Activated CD8-positive, alpha-beta memory T cell treated with anti-CD3 and anti-CD28 coated beads for 36 hours (primary cell): Measurements from ENCODE around the gene SLCO2A1. TPM values are rescaled to one million over a fixed set of nuclear protein-coding genes. Genes with fewer than 3 reads are reported as not detected.

Experiments used
- CTCF ChIA-PET: fragments of 350-600 bp; sonication (Branson Sonifier 250); formaldehyde crosslinking; loops from one replicate; lab custom pipeline; 2021; ENCODE audit warnings: antibody characterized with exemption; lab: Charles Lee
- POLR2A ChIA-PET: fragments of 350-600 bp; sonication (Branson Sonifier 250); formaldehyde crosslinking; loops from one replicate; lab custom pipeline; 2021; ENCODE audit warnings: antibody characterized with exemption; lab: Charles Lee
- total RNA-seq, 2 experiments: library from RNA; stranded (reverse); gene quantifications; one replicate each; pipeline ENCODE4 v1.2.3, GENCODE V29; 2021

SLCO2A1 gene
- total RNA-seq, 2 experiments from 2014 or later, result not detected

DNA sequence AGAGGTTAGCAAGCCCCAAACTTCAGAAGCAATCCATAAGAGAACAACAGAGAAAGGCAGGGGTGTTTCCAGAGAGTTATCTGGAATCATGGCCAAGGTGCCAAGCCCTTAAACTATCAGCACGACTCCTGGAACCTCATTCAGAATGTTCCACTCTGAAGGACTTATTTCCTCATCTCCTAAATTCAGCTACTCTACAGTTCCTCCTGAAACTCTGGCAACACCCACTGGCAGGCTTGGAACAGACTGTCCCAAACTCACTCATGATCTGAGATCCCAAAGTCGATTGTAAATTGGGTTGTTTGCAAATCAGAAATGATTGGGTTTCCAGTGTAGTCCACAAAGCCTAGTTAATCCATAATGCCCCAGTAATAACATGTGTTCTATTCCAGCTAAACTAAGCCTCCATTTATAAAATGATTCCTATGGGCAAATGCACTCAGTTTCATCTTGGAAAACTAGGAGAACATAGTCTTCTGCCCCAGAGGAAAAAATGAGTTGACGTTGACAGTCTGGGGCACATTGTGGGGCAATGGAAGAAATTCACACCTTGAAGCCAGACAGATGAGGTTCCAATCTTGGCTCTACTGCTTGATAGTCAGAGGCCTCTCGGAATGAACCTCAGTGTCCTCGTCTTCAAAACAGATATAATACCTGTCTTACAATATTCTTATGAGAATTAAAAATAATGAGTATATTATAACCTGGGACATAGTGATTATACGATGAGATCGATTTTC is 65.9 kb downstream of the SLCO2A1 start:
- ChIA-PET POLR2A (no interaction called here), CTCF (no interaction called here)

DNA sequence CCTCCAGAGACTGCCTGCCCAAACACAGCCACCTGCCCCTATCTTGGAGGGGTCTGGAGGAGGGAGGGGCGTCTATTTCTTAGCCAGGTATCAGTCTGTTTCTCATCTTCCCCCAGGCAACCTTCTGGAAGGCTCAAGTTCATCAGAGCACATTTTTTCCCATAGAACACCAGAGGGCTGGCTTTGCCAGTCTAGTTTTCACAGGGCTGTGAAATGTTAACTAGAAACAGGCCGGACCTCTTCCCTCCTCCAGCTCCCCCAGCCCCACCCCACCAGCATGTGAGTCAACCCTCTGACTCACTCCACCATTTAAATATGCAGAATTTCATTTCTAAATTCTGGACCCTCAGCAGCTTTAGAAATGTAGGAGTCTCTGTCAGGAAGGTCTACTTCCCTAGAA is 66.9 kb downstream of the SLCO2A1 start:
- ChIA-PET POLR2A (no interaction called here), CTCF (no interaction called here)

DNA sequence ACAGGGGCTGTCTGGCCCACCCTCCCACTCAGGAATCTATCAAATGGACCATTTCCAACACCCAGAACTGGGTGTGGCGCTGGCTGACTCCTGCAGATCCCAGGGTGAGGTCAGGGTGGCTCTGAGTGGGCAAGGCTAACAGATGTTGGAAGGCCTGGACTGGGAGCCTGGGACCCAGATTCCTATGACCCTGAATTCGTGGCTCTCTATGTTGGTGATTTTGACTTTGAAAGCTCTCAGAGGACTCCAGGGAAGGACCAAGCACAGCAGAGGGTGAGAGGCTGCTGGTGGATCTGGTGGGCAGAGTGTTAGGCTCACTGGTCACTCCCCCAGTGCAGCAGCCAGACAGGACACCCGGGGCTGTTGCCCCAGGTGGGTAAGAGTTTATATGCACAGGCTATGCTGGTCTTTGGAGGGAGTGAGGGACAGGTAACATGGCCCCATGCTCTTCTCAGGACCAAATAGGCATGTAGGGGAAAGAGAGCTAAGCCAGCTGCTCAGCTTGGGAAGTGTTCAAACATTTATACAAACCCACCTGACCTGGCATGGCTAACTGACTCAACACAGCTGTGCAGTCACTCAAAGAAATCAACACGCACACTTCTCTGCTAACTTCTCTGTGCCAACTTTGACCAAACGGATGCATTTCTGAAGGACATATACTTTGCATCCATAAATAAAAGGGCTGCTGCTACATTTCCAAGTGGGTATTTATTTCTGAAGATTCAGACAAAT is 71.5 kb downstream of the SLCO2A1 start:
- CTCF ChIA-PET, result no interaction called here
- POLR2A ChIA-PET, result no interaction called here

DNA sequence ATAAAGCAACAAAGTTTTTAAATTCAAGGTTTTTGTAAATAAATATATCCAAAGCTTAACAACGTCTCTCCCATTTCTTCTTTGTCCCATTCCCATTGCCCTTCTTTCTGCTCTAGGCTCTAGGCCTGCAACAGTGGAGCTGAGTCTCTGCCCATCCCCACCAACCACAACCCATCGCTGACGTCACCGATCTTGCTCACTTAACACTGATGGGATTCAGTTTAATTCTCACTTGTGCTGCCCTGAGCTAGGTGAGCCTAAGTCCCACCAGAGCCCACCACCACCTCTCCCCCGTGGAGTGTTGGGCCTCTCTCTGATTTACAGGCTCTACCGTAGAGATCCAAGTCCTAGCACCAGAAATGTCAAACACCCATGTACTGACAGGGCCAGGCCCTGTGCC is 72.7 kb downstream of the SLCO2A1 start:
- ChIA-PET CTCF (no interaction called here), POLR2A (no interaction called here)

DNA sequence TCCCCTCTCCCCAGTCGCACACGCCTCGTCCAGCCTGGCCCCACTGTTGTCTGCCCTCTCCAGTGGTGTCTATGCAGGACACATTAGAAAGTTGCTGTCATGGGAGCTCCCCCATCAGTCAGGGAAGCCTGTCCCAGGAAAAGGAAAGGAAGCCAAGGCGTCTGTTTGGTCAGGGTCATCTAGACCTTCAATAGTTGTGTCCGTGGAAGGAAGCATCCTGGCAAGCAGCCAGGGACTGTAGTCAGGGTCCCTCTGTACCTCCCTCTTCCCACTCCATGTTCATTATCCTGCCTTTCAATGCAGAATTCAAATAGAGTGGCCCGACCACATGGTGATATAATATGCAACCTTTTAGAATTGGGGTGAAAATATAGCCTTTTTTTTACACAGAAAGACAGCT is 73.4 kb downstream of the SLCO2A1 start:
- POLR2A ChIA-PET, result no interaction called here
- CTCF ChIA-PET, result no interaction called here

DNA sequence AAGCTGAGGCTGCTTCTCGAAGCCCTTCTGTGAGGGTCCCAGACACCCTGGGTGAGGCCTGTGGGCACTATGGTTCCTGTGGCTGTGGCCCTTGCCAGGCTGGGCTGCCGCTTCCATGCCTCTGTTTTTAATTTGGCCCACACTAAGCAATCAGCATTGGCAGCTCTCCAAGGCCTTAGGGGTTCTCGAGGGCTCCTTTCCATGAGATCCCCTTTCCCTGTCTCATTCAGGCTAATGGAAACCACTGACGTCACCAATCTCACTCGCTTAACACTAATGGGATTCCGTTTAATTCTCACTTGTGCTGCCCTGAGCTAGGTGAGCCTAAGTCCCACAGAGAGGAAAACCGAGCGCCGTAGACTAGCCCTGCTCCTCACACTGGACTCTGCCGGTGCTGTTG is 73.8 kb downstream of the SLCO2A1 start:
- CTCF ChIA-PET, result no interaction called here
- POLR2A ChIA-PET, result no interaction called here

DNA sequence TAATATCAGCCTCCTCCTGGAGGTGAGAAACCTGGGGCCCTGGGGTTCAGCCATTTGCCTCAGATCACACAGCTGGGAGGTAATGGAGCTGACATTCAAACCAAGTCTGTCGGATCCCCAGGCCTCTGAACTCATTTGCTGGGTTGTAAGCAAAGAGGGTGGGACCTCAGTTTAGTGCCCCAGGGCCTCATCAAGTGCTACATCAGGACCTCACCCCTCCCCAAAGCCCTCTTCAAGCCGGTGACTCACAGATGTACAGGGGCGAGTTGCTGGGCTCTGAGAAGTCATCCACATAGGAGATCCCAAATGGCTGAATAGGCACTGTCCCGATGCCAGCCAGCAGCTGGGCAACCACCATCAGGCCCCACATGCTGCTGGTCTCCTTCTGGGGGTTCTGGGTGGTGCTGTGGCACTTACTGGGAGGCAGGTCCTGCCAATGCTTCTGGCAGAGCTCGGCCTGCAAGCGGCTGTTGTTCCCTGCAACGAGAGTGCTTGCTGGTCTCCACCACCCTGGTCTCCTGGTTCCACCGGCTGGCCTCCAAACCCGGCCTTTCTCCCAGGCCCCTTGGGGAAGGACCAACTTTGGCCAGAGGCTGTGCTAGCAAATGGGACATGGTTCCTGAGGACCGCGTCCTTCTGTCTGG is 74.9 kb downstream of the SLCO2A1 start:
- CTCF ChIA-PET, result no interaction called here
- POLR2A ChIA-PET, result interaction anchor here (0.7 kb wide), 1 partner anchor 14 kb away, joined by 7 read pairs; no protein-coding TSS in a partner anchor

DNA sequence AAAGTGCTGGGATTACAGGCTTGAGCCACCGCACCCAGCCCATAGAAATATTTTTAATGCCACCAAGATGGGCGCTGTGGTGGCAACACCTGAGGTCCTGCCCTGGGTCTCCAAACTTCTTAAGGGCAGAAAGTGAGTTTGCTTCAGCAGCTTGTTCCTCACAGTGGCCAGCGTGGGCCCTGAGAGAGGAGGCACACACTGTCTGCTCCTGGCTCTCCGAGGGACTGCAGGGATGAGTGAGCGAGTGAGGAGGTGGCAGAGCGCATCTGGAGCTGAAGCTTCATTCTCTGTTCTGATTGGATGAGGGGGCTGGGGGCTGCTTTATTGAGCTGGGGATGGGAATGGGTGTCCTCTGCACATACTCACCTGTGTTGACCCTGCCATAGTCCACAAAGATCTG is 76.4 kb downstream of the SLCO2A1 start:
- ChIA-PET CTCF (no interaction called here), POLR2A (no interaction called here)

DNA sequence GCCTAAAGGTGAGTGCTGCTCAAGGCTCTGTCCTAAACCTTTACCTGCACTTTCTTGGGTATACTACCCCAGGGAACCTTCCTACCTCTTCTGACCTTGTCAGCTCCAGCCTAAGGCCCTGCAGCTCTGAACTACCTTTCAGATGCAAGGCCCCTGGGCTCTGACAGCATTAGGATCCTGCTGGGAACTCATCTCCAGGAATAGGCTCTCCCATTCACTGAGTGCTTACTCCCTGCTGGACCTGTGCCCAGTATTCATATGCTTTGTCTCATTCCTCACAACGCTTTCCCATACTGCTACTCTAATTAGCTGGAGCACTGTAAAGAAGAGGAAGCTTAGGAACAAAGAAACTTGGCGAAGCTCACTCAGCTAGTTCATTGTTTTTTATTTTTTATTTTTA is 80.3 kb downstream of the SLCO2A1 start:
- POLR2A ChIA-PET, result no interaction called here
- CTCF ChIA-PET, result no interaction called here

DNA sequence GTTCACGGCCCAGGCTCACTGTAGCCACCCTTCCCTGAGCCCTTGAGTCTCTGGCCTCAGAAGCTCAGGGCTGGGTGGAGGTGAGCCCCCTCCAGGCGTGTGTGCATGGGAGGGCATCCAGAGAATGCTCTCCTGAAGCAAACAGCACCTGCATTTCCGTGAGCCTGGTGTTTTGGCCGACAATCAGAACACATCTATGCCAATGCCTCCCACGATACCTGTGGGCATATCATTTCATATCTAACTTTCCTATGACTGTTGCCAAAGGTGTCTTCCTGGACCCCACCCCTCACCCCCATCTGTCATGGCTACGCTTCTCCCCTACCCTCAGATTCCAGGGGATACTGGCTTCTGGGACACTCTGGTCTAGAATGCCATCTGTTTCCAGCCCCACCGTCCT is 80.7 kb downstream of the SLCO2A1 start:
- ChIA-PET POLR2A (no interaction called here), CTCF (no interaction called here)

DNA sequence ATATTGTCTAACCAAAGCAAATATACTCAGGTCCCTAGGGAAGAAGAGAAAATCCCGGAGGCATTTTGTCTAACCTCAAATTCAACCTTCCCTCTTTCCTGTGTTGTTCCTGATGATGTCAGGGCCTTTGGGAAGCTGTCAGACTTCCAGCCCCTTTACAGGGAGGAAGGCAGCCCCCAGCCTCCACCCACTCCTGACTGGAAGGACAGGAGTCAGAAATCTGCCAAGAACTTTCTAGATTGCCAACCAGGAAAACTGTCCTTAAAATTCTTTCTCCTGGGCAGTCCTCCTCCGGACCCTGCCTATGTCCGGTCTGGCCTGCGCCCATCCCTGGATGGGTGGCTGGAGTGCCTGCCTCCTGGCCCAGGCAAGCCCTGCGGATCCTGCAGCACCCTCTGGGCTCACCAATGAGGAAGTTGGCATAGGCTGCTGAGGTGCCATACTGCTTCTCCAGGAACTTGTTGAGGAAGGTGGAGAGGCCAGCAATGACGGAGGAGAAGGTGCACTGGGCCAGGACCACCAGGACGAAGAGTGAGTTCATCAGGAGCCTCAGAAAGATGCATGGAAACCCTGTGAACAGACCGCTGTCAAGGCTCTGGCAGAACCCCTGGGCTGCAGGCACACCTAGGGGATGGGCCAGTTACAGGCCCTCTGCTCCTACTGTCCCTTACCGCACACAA is 81.5 kb downstream of the SLCO2A1 start:
- POLR2A ChIA-PET, result no interaction called here
- CTCF ChIA-PET, result no interaction called here

DNA sequence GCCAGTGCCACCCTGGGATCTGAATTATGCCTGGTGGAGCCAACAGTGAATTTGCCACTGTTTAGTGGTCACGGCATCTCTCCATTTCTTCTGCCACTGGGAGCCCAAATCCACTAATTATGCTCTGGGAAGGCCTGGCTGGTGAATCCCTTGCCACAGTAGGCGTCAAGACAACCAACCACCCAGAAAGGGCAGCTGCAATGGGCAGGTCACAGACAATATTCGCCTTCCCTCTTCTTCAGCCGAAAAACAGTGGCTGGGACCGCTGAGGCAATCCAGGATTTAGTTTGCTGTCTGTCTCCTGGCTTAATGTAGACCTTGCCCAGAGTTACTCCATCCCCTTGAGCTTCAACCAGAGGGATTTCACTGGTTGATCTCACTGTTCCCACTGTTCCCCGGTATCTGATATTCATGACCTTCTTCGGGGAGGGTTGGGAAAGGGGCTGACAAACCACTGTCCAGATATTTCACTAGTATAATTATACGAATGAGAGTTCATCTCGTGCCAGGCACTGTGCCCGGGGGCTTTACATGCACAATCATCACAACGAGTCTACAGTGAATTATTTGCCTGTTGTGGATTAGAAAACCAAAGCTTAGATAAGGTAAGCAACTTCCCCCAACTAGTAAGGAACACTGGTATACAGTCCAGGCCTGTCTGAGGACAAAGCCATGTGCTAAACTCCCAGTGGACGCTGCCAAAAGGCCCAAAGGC is 84.2 kb downstream of the SLCO2A1 start:
- CTCF ChIA-PET, result no interaction called here
- POLR2A ChIA-PET, result no interaction called here

DNA sequence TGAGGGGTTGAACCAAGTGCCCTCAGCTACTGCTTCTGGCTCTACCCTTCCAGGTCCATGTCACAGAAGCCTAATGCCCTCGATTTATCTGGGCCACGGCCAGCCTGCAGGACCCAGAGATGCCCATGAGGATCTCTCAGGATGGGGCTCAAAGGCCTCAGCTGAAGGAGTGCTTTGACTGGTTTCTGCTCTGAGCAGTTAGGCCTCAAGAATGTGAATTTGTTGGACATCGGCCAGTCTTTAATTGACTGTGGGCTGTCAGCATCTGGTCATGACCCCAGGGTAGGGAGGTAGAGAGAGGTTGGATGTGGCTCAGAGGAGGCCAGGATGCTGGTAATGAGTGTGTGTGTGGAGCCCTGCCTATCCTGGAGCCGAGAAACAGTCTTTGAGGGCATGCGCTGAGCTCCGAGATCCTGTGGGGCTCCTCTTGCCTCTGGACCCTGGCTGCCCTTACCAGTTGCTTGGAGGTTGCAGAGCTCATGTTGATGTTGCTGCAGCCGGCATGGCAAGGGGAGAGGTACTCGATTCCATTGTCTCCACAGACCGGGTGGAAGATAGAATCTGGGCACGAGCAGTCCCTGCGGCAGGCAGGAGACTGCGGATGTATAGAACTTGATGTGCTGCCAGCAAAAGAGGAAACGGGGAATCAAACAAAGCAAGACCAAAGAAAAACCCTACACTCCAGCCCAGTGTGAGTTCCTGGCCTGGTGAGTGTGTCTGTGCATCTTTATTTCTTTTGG is 84.9 kb downstream of the SLCO2A1 start:
- ChIA-PET CTCF (no interaction called here), POLR2A (no interaction called here)

DNA sequence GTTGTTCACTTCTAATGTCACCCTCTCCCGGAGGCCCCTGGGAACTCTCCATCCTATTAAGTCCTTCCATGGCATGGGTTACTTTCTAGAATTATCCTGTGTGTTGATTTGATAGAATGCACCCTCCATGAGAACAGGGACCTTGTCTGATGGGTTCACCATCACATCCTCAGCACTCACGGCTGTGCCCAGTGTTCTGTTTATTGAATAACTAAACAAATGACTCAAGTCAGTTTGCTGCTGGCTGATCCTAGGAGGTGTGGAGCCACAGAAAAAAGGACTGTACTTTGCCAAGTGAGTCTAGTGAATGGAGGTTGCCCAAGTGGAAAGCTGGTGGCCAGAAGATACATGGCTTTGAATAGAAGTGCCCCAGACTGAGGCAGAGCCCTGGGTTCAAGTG is 85.5 kb downstream of the SLCO2A1 start:
- ChIA-PET POLR2A (no interaction called here), CTCF (no interaction called here)

DNA sequence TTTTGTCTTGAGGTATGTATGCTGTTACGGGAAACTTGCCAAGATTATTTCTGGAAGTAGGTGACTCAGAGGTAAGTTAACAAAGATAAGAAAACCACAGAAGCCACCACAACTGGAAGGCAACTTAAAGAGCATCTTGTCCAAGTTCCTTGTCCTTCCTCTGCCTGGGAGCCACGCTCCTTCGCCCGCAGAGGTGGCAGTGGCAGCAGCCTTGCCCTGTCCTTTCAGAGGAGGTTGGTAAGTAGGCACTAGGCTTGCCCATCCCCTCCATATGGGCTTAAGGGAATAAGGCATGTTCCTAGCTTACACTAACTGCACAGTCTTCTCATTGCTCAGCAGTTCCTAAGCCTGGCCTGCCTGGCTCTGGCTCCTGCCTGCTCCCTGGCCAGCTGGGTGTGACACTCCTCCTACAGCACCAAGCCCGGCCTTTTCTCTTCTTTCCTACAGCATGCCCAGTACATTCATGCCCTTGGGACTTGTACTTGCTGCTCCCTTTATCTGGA is 86.0 kb downstream of the SLCO2A1 start:
- CTCF ChIA-PET, result no interaction called here

DNA sequence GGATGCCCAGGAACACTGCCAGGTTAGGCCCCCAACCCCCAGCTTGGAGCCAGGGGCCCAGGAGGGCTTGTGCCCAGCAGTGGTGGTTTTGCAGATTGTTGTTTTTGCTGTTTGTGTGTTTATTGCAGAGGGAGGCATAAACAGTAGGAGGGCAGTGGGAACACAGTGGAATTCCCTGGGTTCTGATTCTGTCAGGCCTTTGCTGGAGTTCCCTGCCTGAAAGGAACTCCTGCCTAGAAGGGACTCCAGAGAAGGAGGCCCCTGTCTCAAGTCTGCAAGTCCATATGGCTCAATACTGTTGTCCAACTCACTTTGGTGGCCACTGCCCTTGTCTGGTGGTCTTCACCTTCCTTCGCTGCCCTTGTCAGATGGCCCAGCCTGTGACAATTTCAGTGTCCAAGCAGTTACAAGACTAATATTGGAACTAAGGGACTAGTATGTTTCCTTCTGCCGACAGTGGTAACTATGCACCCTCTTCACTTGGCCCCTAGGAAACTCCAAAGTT is 86.6 kb downstream of the SLCO2A1 start:
- ChIA-PET POLR2A (no interaction called here), CTCF (no interaction called here)

More for the DNA sequence above, 86.0 kb downstream of the SLCO2A1 start:
- POLR2A ChIA-PET, result no interaction called here

DNA sequence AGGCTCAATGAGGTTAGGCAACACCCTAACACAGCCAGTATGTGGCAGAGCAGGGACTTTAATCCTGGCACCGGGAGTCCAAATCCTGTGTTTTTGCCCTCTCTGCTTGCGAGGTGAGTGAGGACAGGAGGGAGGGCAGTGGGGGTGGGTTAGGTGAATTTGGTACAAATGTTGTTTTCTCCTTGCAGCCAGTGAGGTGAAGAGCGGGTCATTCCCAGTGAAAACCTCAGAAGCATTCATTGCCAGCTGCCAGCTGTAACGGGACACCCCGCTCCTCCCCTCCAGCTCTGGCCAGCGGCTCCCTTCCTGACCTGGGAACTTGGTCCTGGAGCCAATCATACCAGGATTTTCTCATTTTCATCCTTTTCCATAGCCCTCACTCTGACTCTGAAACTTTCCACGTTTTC is 88.3 kb downstream of the SLCO2A1 start:
- CTCF ChIA-PET, result no interaction called here
- POLR2A ChIA-PET, result no interaction called here

DNA sequence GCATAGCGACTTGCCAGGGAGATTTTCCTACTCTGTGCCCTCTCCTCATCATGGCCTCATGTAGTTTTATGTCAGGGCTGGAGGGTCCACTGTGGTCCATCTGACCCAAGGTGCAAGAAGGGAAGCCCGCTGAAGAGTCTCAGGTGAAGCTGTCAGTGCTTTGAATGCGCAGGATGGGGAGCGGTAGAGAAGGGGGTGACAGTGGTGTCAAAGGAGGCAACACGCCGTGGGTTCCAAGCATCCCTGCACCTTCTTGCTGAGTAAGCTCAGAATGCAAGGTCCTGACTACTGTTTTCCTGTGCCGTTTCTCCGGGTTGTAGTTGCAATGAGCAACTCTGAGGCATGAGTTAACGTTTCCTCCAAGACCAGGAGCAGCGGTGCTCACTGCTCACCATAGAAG is 89.2 kb downstream of the SLCO2A1 start:
- ChIA-PET CTCF (no interaction called here), POLR2A (interaction anchor here (0.5 kb wide), 1 partner anchor 14 kb away, joined by 7 read pairs; no protein-coding TSS in a partner anchor)

DNA sequence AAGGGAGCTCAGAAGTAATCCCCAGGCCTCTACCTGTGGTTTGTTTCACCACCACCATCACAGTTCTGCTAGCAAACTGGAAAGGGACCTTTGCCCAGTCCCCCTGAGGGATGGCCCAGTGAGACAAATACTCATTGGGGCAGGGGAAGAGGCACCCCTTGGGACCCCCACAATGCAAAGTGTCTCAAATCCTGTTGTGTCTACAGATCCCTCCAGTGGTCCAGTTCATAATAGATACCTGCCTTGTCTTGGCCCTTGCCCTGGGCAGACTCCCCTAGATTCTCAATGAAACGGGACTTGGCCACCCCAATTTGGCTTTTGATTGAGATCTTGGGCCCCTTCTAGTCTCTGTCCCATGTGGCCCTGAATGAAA is 90.3 kb downstream of the SLCO2A1 start:
- ChIA-PET POLR2A (no interaction called here), CTCF (no interaction called here)
